GM18861 (cell line): ENCODE results near the gene ZNF420.
A peak's percentile ranks its signal among the peaks of the same experiment; 100 is the strongest.

Experiments
- ATAC-seq: cut with Tn5 transposase; IDR thresholded peaks from one replicate; pipeline ENCODE4 v1.9.1; 2021; ENCODE audit not compliant: unreplicated experiment

ZNF420 gene

DNA sequence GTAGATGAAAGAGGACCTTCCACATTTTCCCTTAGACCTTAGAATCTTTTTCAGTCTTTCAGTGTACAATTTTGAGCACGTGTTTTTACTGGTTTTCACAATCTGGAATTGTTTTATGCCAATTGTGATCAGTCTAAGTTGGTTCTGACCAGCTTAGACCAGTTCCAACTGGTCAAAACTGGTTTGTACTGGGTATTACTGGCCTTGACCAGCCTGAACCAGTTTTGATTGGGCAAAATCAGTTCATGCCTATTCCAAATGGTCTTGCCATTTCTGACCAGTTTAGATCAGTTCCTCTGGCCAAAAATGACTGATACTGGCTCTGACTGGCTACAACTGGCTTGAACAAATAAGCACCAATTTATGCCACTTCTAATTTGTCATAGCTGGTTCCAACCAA, 57.9 kb downstream of the ZNF420 start:
- no peak for ATAC-seq

GRCh38 chr19:37148214-37148613, 70.0 kb downstream of the ZNF420 start:
- no peak for ATAC-seq

DNA sequence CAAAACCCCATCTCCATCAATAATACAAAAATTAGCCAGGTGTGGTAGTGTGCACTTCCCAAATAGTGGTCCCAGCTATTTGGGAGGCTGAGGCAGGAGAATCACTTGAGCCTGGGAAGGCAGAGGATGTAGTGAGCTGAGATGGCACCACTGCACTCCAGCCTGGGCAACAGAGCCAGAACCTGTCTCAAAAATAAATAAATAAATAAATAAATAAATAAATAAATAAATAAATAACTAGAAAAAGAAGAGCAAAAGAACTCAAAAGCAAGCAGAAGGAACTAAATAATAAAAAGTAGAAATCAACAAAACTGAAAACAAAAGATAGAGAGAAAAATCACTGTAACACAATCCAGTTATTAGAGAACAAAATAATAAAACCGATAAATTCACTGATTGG, 81.9 kb downstream of the ZNF420 start:
- ATAC-seq: no peak

DNA sequence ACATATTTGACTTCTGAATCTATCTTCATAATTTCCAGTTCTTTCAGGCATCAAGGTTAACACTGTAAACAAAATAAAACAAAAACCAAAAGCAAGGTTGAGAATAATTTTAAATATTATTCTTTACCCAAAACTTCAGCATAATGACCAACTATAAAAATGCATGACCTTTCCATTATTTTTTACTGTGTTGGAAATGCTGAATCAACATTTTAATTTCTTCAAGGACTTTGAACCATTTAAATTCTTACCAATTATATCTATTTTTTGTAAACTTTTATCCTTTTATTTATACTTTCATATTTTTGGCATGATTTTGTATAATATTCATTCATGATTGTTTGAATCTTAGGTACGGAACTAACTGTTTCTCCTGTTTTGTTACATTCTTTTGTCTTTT, 87.4 kb downstream of the ZNF420 start:
- ATAC-seq: no peak

DNA sequence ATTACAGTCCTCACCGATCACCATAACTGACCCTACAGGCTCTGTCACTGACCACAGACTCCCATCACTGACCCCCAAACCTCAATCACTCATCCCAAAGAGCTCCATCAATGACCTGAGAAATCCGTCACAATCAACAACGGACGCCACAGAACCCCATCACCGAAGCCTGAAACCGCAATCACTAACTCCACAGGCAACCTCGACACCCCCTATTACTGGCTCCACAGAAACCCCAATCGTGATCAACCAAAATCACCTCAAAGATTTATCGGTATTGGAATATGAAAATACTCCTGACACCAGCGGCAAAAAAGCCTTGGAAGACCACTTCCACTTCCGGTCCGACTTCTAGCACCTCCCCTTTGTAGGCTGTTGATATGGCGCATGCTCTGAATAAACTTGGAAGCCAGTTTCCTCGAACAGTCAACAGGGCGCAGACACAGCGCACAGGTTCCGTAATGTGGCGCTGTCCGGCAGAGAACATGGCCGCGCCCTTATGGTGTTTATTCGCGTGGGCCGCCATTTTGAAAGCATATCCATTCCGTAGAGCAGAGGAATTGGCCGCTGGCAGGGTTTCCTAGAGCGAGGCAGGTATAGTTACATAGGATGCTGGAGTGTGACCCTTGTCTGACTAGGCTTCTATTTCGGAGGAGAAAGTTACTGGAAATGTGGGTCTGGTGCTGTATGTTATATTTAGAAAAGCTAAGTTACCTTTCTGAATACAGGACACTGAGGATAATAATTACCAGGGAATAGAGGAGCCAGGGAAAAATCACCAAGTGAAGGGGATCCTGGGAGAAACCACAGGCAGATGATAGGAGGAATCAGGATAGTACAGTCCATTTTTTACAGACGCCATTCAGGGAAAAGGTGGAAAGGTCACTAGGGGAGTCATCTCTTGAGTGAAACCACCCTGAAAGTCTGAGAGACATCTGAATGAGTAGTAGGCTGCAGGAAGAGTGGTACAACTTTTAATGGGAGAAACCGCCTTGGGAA, 94.4 kb downstream of the ZNF420 start, which contains the start of gene ZNF585A:
Gene ZNF585A, minus strand, starts transcription at position 328 of the 999 bp plus-strand sequence. CDS start 2,785 bp downstream, outside the sequence.
- peak; percentile 94 for ATAC-seq
